ENCODE data around the gene TMEM86B. TPM values are rescaled to one million over a fixed set of nuclear protein-coding genes. Genes with fewer than 3 reads are reported as not detected.

The TMEM86B gene
- total RNA-seq: 0.32 and 1.0 TPM in 2 replicates

GRCh38 chr19:55228403-55229031, at the start of gene TMEM86B:
TMEM86B (minus strand) TSS chr19:55228763; CDS start chr19:55228741, 22 bp downstream.

DNA sequence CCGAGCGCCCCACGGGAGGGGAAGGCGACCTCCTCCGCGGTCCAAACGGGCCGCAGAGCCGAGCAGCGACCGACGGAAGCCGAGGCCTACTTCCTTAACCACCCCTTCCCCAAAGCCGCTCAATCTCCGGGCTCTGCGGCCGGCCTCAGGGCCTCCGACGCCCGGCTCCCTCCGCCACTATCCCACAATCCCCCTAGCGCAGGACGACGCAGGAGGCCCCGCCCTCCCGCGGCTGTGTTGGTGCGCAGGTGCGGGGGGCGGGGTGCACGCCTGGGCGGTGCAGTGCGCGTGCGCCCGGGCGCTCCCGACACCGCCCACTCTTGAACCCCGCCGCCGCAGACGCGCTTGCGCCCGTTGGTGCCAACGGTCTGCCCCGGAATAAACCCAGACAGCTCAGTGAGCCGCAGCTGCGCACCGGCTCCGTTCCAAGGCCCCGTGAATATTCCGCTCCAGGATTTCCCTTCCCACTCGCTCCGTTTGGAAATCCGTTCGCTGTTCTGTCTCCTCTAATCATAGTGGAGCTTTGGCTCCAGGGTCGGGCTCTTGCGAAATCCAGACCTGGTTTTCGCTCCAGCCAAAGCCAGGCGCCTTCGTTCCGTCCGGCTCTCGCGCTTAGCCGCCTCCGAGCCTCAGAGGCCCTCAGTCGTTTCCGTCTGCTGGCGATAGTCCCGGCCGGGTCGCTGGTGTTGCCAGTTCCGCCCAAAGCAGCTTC, 30.4 kb upstream of the TMEM86B start, which contains the start of gene PPP6R1:
Gene PPP6R1, minus strand, starts transcription at position 190 of the 712 bp plus-strand sequence. CDS start 11,914 bp downstream, outside the sequence.

DNA sequence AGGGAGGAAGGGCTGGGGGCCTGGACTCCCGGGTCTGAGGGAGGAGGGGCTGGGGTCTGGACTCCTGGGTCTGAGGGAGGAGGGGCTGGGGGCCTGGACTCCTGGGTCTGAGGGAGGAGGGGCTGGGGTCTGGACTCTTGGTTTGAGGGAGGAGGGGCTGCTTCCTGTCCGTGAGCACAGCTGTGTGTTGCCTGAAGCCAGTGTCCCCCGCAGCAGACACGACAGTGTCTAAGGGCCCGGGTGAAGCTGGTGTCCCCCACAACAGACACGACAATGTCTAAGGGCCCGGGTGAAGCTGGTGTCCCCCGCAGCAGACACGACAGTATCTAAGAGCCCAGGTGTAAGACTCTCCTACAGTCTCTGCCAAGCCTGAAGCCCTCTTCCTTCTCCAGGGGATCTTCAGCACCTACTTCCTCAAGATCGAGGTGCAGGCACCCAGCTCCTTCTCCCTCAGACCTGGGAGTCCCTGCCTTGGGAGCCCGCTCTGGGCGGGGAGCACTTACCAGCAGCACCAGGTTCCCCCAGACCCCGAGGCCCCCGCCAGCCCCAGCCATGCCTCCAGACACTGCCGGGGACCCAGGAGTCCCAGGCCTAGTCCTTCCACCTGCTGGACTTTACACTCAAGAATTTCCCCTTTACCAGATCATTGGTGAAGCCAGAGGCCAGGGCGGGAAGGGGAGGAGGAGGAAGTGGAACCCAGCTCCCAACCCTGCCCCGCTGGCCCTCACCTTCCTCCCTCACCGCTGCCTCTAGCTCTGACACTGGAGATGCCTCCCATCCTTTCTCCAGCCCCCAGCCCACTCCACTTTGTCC, 19.5 kb downstream of the TMEM86B start, which contains the start of gene PTPRH:
Gene PTPRH, minus strand, starts transcription at position 622 of the 813 bp plus-strand sequence. Its CDS starts 68 bp downstream, at position 554.

DNA sequence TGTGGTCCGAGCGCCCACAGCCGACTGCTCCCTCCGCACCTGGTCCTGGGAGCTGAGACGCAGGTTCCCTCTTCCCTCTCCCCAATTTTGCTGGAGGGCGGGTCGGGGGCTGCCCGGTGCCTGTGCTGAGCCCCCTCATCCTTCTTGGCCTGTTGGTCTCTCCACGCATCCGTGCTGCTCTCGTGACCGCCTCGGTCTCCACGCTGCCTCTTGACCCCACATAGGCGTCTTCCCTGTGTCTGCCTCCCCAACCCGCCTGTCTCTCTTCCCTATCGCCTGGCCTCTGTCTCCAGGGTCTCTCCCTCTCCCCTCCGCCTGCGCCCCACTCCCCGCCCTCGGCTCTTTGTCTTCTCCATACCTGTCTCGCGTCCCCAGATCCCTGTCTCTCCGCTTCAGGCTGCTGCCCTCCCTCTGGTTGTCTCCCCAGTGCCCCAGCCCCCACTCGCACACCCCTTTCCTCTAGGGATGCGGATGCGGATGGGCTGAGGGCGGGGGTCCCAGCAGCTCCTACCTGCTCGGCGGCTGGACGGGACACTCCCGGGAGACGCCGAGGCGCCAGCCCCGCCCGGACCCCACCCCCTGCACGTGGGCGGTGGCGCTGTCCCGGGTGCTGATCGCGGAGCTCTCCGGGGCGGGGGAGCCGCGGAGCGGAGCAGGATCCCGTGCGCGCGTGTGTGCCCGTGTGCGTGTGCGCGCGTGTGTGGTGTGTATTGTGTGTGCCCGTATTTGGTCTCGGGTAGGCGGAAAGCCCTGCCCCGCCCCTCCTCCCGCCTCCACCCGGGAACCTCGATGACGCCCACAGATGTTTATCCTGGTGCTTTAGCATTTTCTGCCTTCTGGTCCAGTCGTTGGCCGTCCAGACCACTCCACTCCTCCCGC, 48.7 kb downstream of the TMEM86B start, which contains the start of gene SYT5:
Gene SYT5, minus strand, starts transcription at position 684 of the 879 bp plus-strand sequence. CDS start 1,248 bp downstream, outside the sequence.

Other genes with a start within 250 kb of the TMEM86B start
- not detected in 2 replicates for gene GP6, start 190.5 kb downstream of the TMEM86B start, total RNA-seq
- gene RDH13, start 165.6 kb downstream of the TMEM86B start, total RNA-seq: 11.0 and 17.6 TPM in 2 replicates
- 7.9 and 12.4 TPM in 2 replicates for gene EPS8L1, start 152.9 kb downstream of the TMEM86B start, total RNA-seq
- gene PPP1R12C, start 111.1 kb downstream of the TMEM86B start, total RNA-seq: 34.8 and 39.8 TPM in 2 replicates
- gene TNNT1, start 79.6 kb downstream of the TMEM86B start, total RNA-seq: 1.4 and 4.7 TPM in 2 replicates
- not detected in 2 replicates for gene TNNI3, start 71.0 kb downstream of the TMEM86B start, total RNA-seq
- gene DNAAF3, start 62.1 kb downstream of the TMEM86B start, total RNA-seq: 0.16 and 0.19 TPM in 2 replicates
- not detected in 2 replicates for gene SYT5, start 48.5 kb downstream of the TMEM86B start, total RNA-seq
- 0.25 and 0.65 TPM in 2 replicates for gene PTPRH, start 19.3 kb downstream of the TMEM86B start, total RNA-seq
- 20.4 and 44.2 TPM in 2 replicates for gene PPP6R1, start 30.3 kb upstream of the TMEM86B start, total RNA-seq
- gene HSPBP1, start 51.3 kb upstream of the TMEM86B start, total RNA-seq: 21.5 and 23.5 TPM in 2 replicates
- 0.49 and 0.82 TPM in 2 replicates for gene BRSK1, start 55.2 kb upstream of the TMEM86B start, total RNA-seq
- gene TMEM150B, start 96.6 kb upstream of the TMEM86B start, total RNA-seq: not detected in 2 replicates
- gene KMT5C, start 111.1 kb upstream of the TMEM86B start, total RNA-seq: 3.9 and 6.2 TPM in 2 replicates
- gene COX6B2, start 126.0 kb upstream of the TMEM86B start, total RNA-seq: not detected in 2 replicates
- not detected in 2 replicates for gene GARIN5B, start 134.5 kb upstream of the TMEM86B start, total RNA-seq
- under 0.01 TPM in 1 of 2 replicates, not detected in the other for gene IL11, start 141.7 kb upstream of the TMEM86B start, total RNA-seq
- gene TMEM190, start 148.1 kb upstream of the TMEM86B start, total RNA-seq: not detected in 2 replicates
- gene TMEM238, start 155.5 kb upstream of the TMEM86B start, total RNA-seq: not detected in 2 replicates
- gene RPL28, start 157.2 kb upstream of the TMEM86B start, total RNA-seq: 170 and 234 TPM in 2 replicates
- 31.8 and 82.4 TPM in 2 replicates for gene UBE2S, start 179.0 kb upstream of the TMEM86B start, total RNA-seq
- not detected in 2 replicates for gene SHISA7, start 214.5 kb upstream of the TMEM86B start, total RNA-seq
- gene ISOC2, start 232.9 kb upstream of the TMEM86B start, total RNA-seq: 38.4 and 40.0 TPM in 2 replicates
- not detected in 2 replicates for gene C19orf85, start 236.0 kb upstream of the TMEM86B start, total RNA-seq
- gene ZNF628, start 247.9 kb upstream of the TMEM86B start, total RNA-seq: 0.81 and 1.8 TPM in 2 replicates

All from bladder microvascular endothelial cell (primary cell).